Endothelial cell of umbilical vein (primary cell): ENCODE results near the gene PRKCZ. TPM values are rescaled to one million over a fixed set of nuclear protein-coding genes. Genes with fewer than 3 reads are reported as not detected.

ENCODE experiments used
- BruUV-seq: library from RNA; stranded (reverse); fragments of 400-500 nt; replicated peaks from 2 replicates; lab custom pipeline; 2021; lab: Mats Ljungman, UMichigan
- CTCF ChIA-PET: fragments of 300-600, 350-600 bp; sonication (Branson Sonifier 250); formaldehyde crosslinking; loops from one replicate; lab custom pipeline; 2021; ENCODE audit warnings: antibody characterized with exemption, inconsistent platforms; lab: Charles Lee
- POLR2A ChIA-PET: fragments of 300-600, 350-600 bp; sonication (Branson Sonifier 250); formaldehyde crosslinking; loops from one replicate; lab custom pipeline; 2021; ENCODE audit warnings: antibody characterized with exemption, inconsistent platforms; lab: Charles Lee
- DNase-seq: peaks from one replicate; pipeline ENCODE4 v3.0.0-alpha.2; 2011; ENCODE audit warnings: low read depth, low spot score
- FAIRE-seq: peaks from 2 replicates; lab custom pipeline; 2011; peaks lifted over from hg19 to GRCh38; lab: Jason Lieb, UNC
- H2AFZ ChIP-seq: 2 replicates; pipeline ENCODE4 v1.6.0; 2012; ENCODE audit warnings: low read depth, low read length, control low read depth, inconsistent platforms
- H3K27ac ChIP-seq: 2 replicates; pipeline ENCODE4 v1.5.1; 2011; ENCODE audit warnings: low read depth, mild to moderate bottlenecking, control low read depth, low read length, moderate library complexity; ENCODE audit not compliant: insufficient read depth
- H3K27me3 ChIP-seq, 2 experiments: 2 replicates each; pipeline versions ENCODE4 v1.6.0 to v1.6.1; 2011; ENCODE audit warnings: low read length in 2 of 2, mixed read lengths in 1 of 2; ENCODE audit not compliant: control insufficient read depth in 2 of 2, insufficient read depth in 2 of 2
- H3K36me3 ChIP-seq, 2 experiments: 2 replicates in 1 of 2; 3 replicates in 1 of 2; pipeline ENCODE4 v1.5.1; 2011; ENCODE audit warnings: low read length in 2 of 2, mild to moderate bottlenecking in 1 of 2, moderate library complexity in 1 of 2; ENCODE audit not compliant: control insufficient read depth in 2 of 2, insufficient read depth in 2 of 2; ENCODE audit errors: extremely low read depth in 1 of 2
- H3K4me1 ChIP-seq: 3 replicates; pipeline ENCODE4 v1.5.1; 2011; ENCODE audit warnings: mild to moderate bottlenecking, low read length; ENCODE audit not compliant: control insufficient read depth, insufficient read depth; ENCODE audit errors: extremely low read depth
- H3K4me2 ChIP-seq: 2 replicates; pipeline ENCODE4 v1.6.1; 2011; ENCODE audit warnings: low read length, control low read depth, mixed read lengths; ENCODE audit not compliant: insufficient read depth
- H3K4me3 ChIP-seq, 3 experiments: fragments of 200-600 bp in 1 of 3; sonication (generic), shearing (Covaris generic) in 1 of 3; replicated peaks in 1 of 3; 2 replicates each; pipeline ENCODE4 v1.5.1; 2011 to 2016; ENCODE audit warnings: control low read depth in 3 of 3, low read length in 3 of 3, mild to moderate bottlenecking in 2 of 3, inconsistent platforms in 1 of 3, low read depth in 1 of 3, moderate library complexity in 1 of 3; ENCODE audit not compliant: insufficient read depth in 1 of 3
- H3K79me2 ChIP-seq: 2 replicates; pipeline ENCODE4 v1.6.0; 2012; ENCODE audit warnings: low read length, inconsistent platforms; ENCODE audit not compliant: control insufficient read depth, insufficient read depth
- H3K9ac ChIP-seq: replicated peaks from 2 replicates; pipeline ENCODE3; 2011; ENCODE audit warnings: low read length, control low read depth; ENCODE audit not compliant: insufficient read depth; ENCODE audit errors: extremely low read depth
- H3K9me1 ChIP-seq: replicated peaks from 3 replicates; pipeline ENCODE4 v1.6.0; 2011; ENCODE audit warnings: mild to moderate bottlenecking, low read length; ENCODE audit not compliant: control insufficient read depth, insufficient read depth; ENCODE audit errors: extremely low read depth
- H3K9me3 ChIP-seq: replicated peaks from 2 replicates; pipeline ENCODE4 v1.5.1; 2012; ENCODE audit warnings: low read length, inconsistent platforms; ENCODE audit not compliant: control insufficient read depth, insufficient read depth
- H4K20me1 ChIP-seq: replicated peaks from 2 replicates; pipeline ENCODE3; 2011; ENCODE audit warnings: mild to moderate bottlenecking, low read length; ENCODE audit not compliant: control insufficient read depth, insufficient read depth; ENCODE audit errors: extremely low read depth
- EZH2 ChIP-seq: IDR thresholded peaks from 2 replicates; pipeline ENCODE4 v1.6.1; 2012; ENCODE audit warnings: borderline replicate concordance, low read depth, mild to moderate bottlenecking, moderate library complexity, low read length, inconsistent platforms; ENCODE audit not compliant: severe bottlenecking
- FOS ChIP-seq: IDR thresholded peaks from 2 replicates; pipeline ENCODE4 v1.6.1; 2011; ENCODE audit warnings: mild to moderate bottlenecking, low read length, moderate library complexity, borderline replicate concordance; ENCODE audit not compliant: insufficient read depth
- GATA2 ChIP-seq: IDR thresholded peaks from 2 replicates; pipeline ENCODE4 v1.7.0; 2011; ENCODE audit warnings: low read depth, mild to moderate bottlenecking, moderate library complexity, mixed read lengths, low read length; ENCODE audit not compliant: insufficient read length, insufficient read depth
- JUN ChIP-seq: IDR thresholded peaks from 2 replicates; pipeline ENCODE4 v1.6.1; 2011; ENCODE audit warnings: borderline replicate concordance, low read depth; ENCODE audit not compliant: insufficient read length, insufficient read depth
- MAX ChIP-seq: IDR thresholded peaks from 2 replicates; pipeline ENCODE4 v1.6.1; 2011; ENCODE audit not compliant: insufficient read depth, insufficient read length
- MYC ChIP-seq: IDR thresholded peaks from one replicate; pipeline ENCODE4 v1.6.1; 2011; ENCODE audit warnings: mild to moderate bottlenecking, low read depth, low read length
- POLR2A ChIP-seq: IDR thresholded peaks from 2 replicates; pipeline ENCODE4 v1.6.1; 2012; ENCODE audit warnings: low read depth, mild to moderate bottlenecking, control low read depth, low read length
- POLR2AphosphoS5 ChIP-seq: IDR thresholded peaks from 2 replicates; pipeline ENCODE4 v1.6.1; 2012; ENCODE audit warnings: low read depth, mild to moderate bottlenecking, control low read depth, low read length, moderate library complexity; ENCODE audit not compliant: insufficient read depth
- dilution Hi-C: fragments of 300-500 bp; cut with MboI; formaldehyde crosslinking; loops from one replicate; pipeline ENCODE4 v1.15.0; 2019; ENCODE audit warnings: low sequenced_read_pairs; ENCODE audit not compliant: extremely low pct_ligation_motif_present
- intact Hi-C: fragments of 100-400 bp; cut with micrococcal nuclease; formaldehyde crosslinking; loops from one replicate; pipeline ENCODE4 v1.10.0; 2022
- polyA plus RNA-seq, 4 experiments: library from polyadenylated mRNA; depleted of rRNA in 3 of 4; stranded (reverse) in 3 of 4; unstranded in 1 of 4; fragments of >200 nt; gene quantifications; 2 replicates each; pipeline versions ENCODE4 v1.2.1 to v1.2.3, GENCODE V29; 2011 to 2012; ENCODE audit warnings: missing spikeins in 1 of 4
- total RNA-seq: library from RNA; stranded (reverse); gene quantifications from 2 replicates; pipeline ENCODE4 v1.2.3, GENCODE V29; 2021
- TF ChIP-seq, protein P1 (sequence below), 2 donors: IDR thresholded peaks; 1 replicate in 1 of 2; 2 replicates in 1 of 2; pipeline ENCODE4 v1.5.1; 2011; ENCODE audit warnings: low read length in 2 of 2, mild to moderate bottlenecking in 2 of 2, moderate library complexity in 2 of 2, control low read depth in 1 of 2, inconsistent platforms in 1 of 2, low read depth in 1 of 2; ENCODE audit not compliant: insufficient read depth in 1 of 2; ENCODE audit errors: extremely low read depth in 1 of 2

PRKCZ gene
- total and polyA plus RNA-seq, 2 donors (not counting 3 experiments of a cell fraction or from before 2014, with no cell fraction given), result 0.22 to 1.7 TPM

DNA sequence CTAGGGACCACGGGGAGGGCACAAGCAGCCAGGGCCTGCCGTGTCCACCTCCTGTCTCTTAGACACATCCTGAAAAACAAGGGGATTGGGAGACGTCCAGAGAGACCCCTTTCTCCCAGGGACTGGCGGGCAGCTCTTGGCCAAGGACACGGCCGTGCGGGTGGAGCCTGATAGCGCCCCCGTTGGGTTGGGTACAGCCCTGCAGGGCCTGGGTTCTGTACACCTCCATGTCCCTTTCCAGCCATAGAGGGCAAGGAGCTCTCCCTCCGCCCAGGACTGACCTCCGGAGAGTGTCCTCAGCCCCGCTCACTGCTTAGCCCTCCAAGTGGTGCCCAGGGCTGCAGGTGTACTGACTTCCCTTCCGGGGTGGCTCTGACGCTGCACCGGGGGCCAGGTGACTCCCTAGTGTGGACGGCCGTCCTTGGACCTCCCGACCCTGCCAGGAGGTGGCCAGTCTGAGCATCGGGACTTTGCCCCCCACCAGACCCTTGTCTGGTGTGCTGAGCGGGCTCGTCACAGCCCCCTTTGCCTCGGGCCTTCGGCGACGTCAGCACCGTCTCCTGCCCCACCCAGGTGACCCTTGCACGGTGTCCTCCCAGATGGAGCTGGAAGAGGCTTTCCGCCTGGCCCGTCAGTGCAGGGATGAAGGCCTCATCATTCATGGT lies 5.8 kb downstream of the PRKCZ start:
- intact Hi-C loops, result no loop called here
- Histone ChIP-seq H3K9me1 (no peaks in the 10 kb centered on the region), H3K4me3 (no peak overlapping the region), H3K4me1 (no peaks in the 10 kb centered on the region), H3K9me3 (no peaks in the 10 kb centered on the region), H3K27ac (no peak overlapping the region), H3K79me2 (no peaks in the 10 kb centered on the region), H3K27me3 (peaks cover 9 to 10% of the 10 kb centered on the region in 2 experiments), H3K4me2 (no peak overlapping the region), H2AFZ (no peak overlapping the region), H4K20me1 (no peaks in the 10 kb centered on the region), H3K9ac (no peak overlapping the region), H3K36me3 (no peaks in the 10 kb centered on the region)
- no peak for TF ChIP-seq EZH2
- TF ChIP-seq, protein P1, sequence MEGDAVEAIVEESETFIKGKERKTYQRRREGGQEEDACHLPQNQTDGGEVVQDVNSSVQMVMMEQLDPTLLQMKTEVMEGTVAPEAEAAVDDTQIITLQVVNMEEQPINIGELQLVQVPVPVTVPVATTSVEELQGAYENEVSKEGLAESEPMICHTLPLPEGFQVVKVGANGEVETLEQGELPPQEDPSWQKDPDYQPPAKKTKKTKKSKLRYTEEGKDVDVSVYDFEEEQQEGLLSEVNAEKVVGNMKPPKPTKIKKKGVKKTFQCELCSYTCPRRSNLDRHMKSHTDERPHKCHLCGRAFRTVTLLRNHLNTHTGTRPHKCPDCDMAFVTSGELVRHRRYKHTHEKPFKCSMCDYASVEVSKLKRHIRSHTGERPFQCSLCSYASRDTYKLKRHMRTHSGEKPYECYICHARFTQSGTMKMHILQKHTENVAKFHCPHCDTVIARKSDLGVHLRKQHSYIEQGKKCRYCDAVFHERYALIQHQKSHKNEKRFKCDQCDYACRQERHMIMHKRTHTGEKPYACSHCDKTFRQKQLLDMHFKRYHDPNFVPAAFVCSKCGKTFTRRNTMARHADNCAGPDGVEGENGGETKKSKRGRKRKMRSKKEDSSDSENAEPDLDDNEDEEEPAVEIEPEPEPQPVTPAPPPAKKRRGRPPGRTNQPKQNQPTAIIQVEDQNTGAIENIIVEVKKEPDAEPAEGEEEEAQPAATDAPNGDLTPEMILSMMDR (IDR thresholded peaks at IDR 0.05; ENCODE audit: extremely low read depth in 1 of 2, insufficient read depth in 1 of 2, low read depth in 1 of 2, low read length in 2 of 2), result no peak
- no peak for TF ChIP-seq JUN
- no peak for TF ChIP-seq POLR2A
- no peak for TF ChIP-seq FOS
- TF ChIP-seq GATA2, result no peak
- TF ChIP-seq POLR2AphosphoS5, result no peak
- TF ChIP-seq MAX, result no peak
- no peak for TF ChIP-seq MYC
- POLR2A ChIA-PET, result no interaction called here
- dilution Hi-C loops, result no loop called here
- DNase-seq (no peak), FAIRE-seq (no peak)
- CTCF ChIA-PET, result interaction anchor here (1.2 kb wide), 1 partner anchor 12 kb away, joined by 5 read pairs; no protein-coding TSS in a partner anchor
- BruUV-seq, result no TSS peak
